T47D (cell line): ENCODE results near the gene EFCAB10.

Source experiments
- DNase-seq, 2 experiments: peaks; one replicate each; pipeline versions ENCODE4 v3.0.0 to v3.0.0-alpha.2; 2011 to 2012; ENCODE audit warnings: low read depth in 1 of 2, low spot score in 1 of 2
- JUND ChIP-seq: IDR thresholded peaks from 2 replicates; pipeline ENCODE4 v1.6.1; 2012; ENCODE audit warnings: low read depth
- in situ Hi-C: cut with HindIII; loops from 2 replicates; pipeline ENCODE4 v1.10.0; 2016; ENCODE audit warnings: low sequenced_read_pairs, low pct_unique_long_range_greater_than_20kb

EFCAB10 gene

DNA sequence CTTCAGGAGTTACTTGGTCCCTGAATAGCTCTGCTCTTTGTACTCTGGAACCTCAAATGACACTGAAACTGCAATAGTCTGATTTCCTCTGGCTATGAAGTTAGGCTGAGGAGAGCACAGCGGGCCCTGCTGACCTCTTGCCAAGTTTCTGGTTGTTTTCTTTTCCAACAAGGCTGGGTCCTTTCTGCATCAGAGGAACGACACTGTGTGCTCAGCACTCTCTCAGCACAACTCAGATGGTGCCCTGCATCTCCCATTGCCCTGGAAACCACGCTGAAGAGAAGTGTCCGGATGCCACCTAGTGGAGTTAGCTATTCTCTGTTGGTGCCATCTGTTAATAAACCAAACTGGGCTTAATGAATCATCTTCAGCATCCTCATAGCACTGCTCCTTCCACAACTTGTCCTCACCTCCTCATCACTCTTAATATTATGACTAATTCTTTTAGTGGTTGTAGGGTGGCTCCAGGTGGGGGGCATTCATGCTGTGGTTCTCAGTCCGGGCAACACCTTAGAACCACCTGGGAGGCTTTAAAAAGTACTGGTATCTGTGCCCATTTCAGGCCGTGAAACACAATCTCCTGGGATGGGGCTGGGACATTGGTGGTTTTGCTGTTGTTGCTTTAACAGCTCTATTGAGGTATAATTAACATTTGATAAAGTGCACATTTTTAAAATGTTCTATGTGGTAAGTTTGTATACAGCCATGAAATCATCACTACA is 8.2 kb upstream of the EFCAB10 start:
- TF ChIP-seq JUND, result no peak
- in situ Hi-C loops, result no loop called here
- peak; percentile 39 to 80 for DNase-seq

DNA sequence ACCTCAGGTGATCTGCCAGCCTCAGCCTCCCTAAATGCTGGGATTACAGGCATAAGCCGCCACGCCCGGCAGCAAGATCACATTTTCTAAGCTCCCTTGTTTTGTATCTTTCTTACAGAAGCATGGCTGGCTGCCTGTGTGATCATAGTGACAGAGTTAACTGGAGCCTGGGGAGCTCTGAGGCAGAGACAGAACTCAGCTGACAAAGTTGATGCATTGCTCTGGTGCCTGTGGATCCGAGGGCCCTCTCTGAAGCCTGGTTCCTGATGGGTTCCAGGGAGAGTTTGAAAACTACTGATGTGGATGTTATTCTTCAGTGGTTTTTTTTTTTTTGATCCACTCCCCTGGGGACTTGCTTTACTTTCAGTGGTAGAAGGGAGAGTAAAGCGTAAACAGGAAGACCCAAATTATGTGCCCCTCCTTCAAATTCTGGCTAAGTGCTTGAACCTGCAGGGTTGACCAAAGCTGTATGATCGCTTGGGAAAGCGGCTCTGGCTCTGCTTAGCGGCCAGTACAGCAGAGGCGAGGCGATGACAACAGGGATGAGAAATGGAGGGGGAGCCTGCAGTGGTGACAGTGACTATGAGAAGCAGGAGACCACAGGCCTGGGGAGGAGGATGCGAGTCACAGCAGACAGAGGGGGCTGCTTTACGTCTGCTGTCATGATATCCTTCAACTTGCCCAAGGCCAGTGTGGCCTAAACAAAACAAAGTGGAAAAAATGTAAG is 6.8 kb upstream of the EFCAB10 start:
- no peak for TF ChIP-seq JUND
- in situ Hi-C loops, result no loop called here
- DNase-seq, result no peak

DNA sequence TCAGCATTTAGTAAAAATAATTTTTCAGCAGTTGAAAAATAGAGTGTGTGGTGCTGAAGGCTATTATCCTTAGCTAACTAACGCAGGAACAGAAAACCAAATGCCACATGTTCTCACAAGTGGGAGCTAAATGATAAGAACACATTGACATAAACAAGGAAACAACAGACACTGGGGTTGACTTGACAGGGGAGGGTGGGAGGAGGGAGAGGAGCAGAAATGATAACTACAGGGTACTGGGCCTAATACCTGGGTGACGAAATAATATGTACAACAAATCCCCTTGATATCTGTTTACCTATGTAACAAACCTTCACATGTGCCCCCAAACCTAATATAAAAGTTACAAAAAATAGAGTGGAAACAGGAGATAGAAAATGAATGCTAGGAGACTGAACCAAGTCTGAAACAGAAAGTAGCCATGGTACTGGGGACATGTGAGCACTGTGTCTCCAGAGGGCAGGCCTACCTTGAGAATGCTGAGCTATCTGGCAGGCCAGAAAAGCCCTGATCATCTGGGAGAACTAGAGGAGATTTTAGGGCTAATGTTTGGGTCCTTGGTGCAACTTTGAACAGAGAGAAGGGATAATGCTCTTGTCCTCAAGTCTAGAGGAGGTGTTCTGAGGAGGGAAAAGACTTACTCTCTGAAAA is 4.7 kb upstream of the EFCAB10 start:
- no peak for TF ChIP-seq JUND
- in situ Hi-C loops, result no loop called here
- no peak for DNase-seq

DNA sequence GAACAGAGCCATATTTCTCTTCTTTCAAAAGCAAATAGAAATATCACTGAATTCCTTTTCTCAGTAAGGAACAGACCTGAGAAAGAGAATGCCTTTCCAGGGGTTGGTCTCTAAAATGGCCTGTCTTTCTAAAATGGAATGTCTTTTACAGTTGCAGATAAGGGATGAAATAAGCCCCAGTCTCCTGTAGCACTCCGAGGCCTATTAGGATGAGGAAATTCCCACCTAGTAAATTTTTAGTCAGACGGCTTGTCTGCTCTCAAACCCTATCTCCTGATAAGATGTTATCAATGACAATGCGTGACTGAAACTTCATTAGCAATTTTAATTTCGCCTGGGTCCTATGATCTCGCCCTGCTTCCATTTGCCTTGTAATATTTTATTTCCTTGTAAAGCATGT is 2.9 kb upstream of the EFCAB10 start:
- DNase-seq, result no peak
- in situ Hi-C loops, result no loop called here
- no peak for TF ChIP-seq JUND

DNA sequence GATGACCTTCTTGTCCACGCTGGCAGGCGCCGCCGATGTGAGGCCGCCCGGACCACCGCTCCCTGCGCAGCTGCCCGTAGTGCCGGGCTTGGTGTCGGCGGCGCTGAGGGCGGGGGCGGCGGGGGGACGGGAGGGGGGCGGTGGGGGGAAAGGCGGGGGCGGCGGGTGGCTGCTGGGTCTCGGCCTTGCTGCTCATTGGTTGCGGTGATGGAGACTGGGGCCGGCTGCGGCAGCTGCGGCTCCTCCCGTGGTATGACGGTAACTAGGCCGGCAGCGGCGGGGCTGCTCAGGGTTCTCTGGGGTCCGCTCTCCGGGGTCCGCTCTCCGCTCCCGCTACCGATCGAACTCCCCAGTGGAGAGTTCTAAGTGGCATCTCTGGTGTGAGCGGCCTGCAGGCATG is 1.8 kb upstream of the EFCAB10 start:
- no peak for TF ChIP-seq JUND
- in situ Hi-C loops, result no loop called here
- no peak for DNase-seq

DNA sequence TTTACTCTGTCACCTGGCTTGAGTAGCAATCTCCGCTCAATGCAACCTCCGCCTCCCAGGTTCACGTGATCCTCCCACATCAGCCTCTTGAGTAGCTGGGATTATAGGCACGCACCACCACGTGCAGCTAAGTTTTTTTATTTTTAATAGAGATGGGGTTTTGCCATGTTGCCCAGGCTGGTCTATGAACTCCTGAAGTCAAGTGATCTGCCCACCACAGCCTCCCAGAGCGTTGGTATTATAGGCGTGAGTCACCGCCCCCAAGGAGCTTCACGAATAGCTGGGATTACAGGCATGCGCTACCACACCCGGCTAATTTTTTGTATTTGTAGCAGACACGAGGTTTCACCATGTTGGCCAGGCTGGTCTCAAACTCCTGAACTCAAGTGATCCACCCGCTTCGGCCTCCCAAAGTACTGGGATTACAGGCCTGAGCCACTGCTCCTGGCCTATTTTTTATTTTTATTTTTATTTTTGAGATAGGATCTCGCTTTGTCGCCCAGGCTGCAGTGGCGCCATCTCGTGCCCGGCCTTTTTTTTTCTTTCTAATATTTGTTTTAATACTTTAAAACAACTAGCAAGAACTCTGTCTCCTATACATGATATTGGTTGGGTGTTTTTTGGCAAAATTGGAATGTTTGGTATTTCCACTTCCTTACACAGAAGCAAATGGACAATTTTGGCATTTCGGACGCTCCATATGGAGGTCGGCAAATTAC is 1.1 kb downstream of the EFCAB10 start:
- TF ChIP-seq JUND, result no peak
- in situ Hi-C loops, result no loop called here
- peak in 1 of 2 experiments; percentile 14 for DNase-seq

DNA sequence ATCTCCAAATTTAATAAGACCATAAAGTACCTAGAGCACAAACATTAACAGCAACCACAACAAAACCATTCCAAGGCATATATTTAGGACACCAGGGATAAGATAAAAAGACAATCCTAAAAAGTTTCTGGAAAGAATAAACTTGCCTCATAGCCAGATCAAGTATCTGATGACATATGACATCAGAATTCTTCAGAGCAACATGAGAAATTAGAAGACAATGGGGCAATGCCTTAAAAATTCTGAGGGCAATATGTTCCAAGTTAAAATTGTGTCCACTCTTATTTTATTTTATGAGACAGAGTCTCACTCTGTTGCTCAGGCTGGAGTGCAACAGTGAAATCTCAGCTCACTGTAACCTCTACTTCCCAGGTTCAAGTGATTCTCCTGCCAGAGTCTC is 2.8 kb downstream of the EFCAB10 start:
- no peak for TF ChIP-seq JUND
- in situ Hi-C loops, result no loop called here
- no peak for DNase-seq

DNA sequence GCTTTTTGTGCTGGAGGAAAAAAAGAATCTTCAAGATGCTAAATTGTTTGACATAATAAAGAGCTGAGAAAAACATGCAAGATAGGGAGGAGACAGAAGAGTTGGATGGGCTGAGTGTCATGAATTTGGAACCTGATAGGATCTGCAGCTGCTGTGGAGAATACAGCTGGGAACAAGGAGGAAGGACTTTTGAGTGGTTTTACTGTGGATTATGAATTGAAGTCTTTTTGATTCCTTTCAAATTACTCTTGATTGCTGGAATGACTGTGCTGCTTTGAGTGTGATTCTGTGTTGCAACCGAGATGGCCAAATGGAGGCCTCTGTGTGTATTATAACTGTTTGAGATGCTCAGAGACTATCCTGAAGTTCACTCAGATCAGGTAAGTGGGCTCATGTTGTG is 4.0 kb downstream of the EFCAB10 start:
- no peak for DNase-seq
- TF ChIP-seq JUND, result no peak
- in situ Hi-C loops, result no loop called here

DNA sequence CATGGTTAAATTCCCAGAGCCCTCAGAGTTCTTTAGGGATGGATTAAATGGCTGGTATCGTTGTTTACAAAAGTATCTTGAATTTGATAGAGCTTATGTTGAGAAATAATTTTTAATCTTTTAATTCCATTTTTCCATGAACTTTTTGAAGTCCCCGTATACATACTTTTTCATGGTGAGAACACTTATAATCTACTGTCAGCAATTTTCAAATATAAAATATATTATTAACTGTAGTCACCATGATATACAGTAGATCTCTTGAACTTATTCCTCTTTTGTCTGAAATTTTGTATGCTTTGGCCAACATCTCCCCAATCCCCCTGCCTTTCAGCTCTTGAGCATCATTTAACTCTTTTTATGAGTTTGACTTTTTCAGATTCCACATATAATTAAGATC is 9.4 kb downstream of the EFCAB10 start:
- no peak for TF ChIP-seq JUND
- DNase-seq, result no peak
- in situ Hi-C loops, result no loop called here

DNA sequence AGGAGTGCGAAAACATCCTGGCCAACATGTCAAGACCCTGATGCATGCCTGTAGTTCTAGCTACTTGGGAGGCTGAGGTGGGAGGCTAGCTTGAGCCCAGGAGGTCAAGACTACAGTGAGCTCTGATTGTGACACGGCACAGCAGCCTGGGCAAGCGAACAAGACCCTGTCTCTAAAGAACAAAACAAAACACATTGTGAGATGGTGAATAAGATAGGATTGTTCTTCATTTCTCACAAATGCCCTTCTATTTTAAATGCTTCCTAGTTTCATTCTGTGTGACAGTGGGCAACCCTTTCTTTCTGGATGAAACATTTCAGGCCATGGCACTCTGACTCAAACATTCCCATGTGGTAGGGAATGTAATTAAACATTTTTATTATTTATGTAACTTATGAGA is 13.5 kb downstream of the EFCAB10 start:
- no peak for TF ChIP-seq JUND
- DNase-seq, result no peak
- in situ Hi-C loops, result no loop called here

DNA sequence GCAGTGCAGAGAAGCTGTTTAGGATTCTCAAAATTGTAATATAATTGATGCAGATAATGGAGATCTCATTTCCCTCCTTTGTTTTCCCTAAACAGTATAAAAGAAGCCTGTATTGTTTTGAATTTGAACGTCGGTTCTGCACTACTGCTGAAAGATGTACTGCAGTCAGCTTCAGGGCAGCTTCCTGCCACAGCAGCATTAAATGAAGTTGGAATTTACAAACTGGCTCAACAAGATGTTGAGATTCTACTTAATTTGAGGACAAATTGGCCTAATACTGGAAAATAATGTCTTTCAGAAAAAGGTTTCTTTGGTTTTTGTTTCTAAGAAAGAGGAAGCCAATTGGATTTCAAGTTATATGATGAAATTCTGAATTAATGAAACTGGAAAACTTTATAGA is 14.3 kb downstream of the EFCAB10 start:
- in situ Hi-C loops, result no loop called here
- DNase-seq, result no peak
- no peak for TF ChIP-seq JUND

DNA sequence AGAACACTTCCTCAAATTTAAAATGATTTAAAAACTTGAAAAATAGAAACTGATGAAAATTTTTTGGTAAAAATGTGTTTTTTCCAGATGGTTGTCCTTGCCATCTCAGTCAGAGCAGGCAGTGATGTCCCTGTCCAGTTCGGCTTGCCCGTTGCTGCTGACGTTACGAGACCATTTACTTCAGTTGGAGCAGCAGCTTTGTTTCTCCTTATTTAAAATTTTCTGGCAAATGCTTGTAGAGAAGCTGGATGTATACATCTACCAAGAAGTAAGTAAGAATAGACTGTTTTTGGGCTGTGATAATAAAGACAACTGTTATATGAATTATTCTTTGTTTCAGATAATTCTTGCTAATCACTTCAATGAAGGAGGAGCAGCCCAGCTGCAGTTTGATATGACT is 16.1 kb downstream of the EFCAB10 start:
- in situ Hi-C loops, result no loop called here
- TF ChIP-seq JUND, result no peak
- no peak for DNase-seq

DNA sequence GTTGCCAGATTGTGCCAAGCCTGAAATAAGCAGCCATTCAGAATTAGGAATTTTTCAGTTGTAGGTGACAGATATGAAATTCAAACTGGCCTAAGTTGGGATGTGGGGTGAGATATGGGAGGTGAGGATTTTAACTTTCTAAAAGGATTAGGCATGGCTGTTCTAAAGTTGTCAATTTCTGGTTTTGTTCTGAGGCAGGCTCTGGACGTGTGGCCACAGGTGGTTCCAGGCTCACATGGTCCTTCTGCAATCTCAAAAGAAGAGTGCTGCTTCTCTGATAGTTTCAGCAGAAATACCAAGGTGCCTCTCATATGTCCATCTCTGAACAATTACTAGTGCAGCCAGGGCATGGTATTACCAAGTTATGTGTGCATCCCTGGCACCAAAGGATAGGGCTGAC is 21.4 kb downstream of the EFCAB10 start:
- DNase-seq, result no peak
- in situ Hi-C loops, result no loop called here
- TF ChIP-seq JUND, result no peak
